H9 (cell line): ENCODE results near the gene XXYLT1. TPM values are rescaled to one million over a fixed set of nuclear protein-coding genes. Genes with fewer than 3 reads are reported as not detected.

Source experiments
- DNase-seq: peaks from one replicate; pipeline ENCODE4 v3.0.0-alpha.2; 2017
- H2AFZ ChIP-seq: one replicate; pipeline ENCODE4 v1.6.1; 2013; ENCODE audit warnings: mild to moderate bottlenecking, low read length, control low read depth, moderate library complexity
- H2AK5ac ChIP-seq: 2 replicates; pipeline ENCODE4 v1.6.1; 2013; ENCODE audit warnings: low read length, control low read depth, mixed read lengths; ENCODE audit not compliant: insufficient read length
- H2BK120ac ChIP-seq: one replicate; pipeline ENCODE4 v1.6.1; 2013; ENCODE audit warnings: low read depth, mild to moderate bottlenecking, low read length, control low read depth, inconsistent platforms; ENCODE audit not compliant: poor library complexity, severe bottlenecking
- H2BK12ac ChIP-seq: 2 replicates; pipeline ENCODE4 v1.6.1; 2013; ENCODE audit warnings: low read length, control low read depth, mixed read lengths, low read depth; ENCODE audit not compliant: insufficient read length
- H2BK15ac ChIP-seq: 2 replicates; pipeline ENCODE4 v1.6.1; 2013; ENCODE audit warnings: low read depth, low read length, control low read depth
- H2BK20ac ChIP-seq: one replicate; pipeline ENCODE4 v1.6.1; 2013; ENCODE audit warnings: low read depth, mild to moderate bottlenecking, low read length, control low read depth, inconsistent platforms; ENCODE audit not compliant: poor library complexity, severe bottlenecking
- H2BK5ac ChIP-seq: 2 replicates; pipeline ENCODE4 v1.6.1; 2013; ENCODE audit warnings: low read length, control low read depth, mixed read lengths; ENCODE audit not compliant: insufficient read length
- H3K14ac ChIP-seq: 2 replicates; pipeline ENCODE4 v1.6.1; 2013; ENCODE audit warnings: low read length, control low read depth; ENCODE audit not compliant: insufficient read depth
- H3K18ac ChIP-seq: 2 replicates; pipeline ENCODE4 v1.6.1; 2013; ENCODE audit warnings: low read depth, mild to moderate bottlenecking, mixed read lengths, low read length, control low read depth; ENCODE audit not compliant: insufficient read length
- H3K23ac ChIP-seq: 2 replicates; pipeline ENCODE4 v1.6.1; 2013; ENCODE audit warnings: low read length, control low read depth, mixed read lengths, low read depth; ENCODE audit not compliant: insufficient read length
- H3K23me2 ChIP-seq: 2 replicates; pipeline ENCODE4 v1.6.1; 2013; ENCODE audit warnings: low read depth, mild to moderate bottlenecking, mixed read lengths, low read length, control low read depth; ENCODE audit not compliant: insufficient read length, poor library complexity, severe bottlenecking
- H3K27ac ChIP-seq: 2 replicates; pipeline ENCODE4 v1.5.1; 2013; ENCODE audit warnings: low read length, control low read depth, mixed read lengths, low read depth; ENCODE audit not compliant: insufficient read length
- H3K27me3 ChIP-seq: 2 replicates; pipeline ENCODE4 v1.6.1; 2013; ENCODE audit warnings: low read length, control low read depth, inconsistent platforms; ENCODE audit not compliant: insufficient read depth
- H3K4ac ChIP-seq: 2 replicates; pipeline ENCODE4 v1.6.1; 2013; ENCODE audit warnings: low read depth, mild to moderate bottlenecking, control low read depth, inconsistent platforms, low read length, moderate library complexity
- H3K4me1 ChIP-seq: 2 replicates; pipeline ENCODE4 v1.6.1; 2013; ENCODE audit warnings: low read length, control low read depth, inconsistent platforms; ENCODE audit not compliant: insufficient read depth
- H3K4me2 ChIP-seq: 2 replicates; pipeline ENCODE4 v1.6.1; 2013; ENCODE audit warnings: low read length, control low read depth, mixed read lengths; ENCODE audit not compliant: insufficient read length, insufficient read depth
- H3K56ac ChIP-seq: 2 replicates; pipeline ENCODE4 v1.6.1; 2013; ENCODE audit warnings: low read depth, mild to moderate bottlenecking, mixed read lengths, low read length, control low read depth; ENCODE audit not compliant: insufficient read length
- H3K79me1 ChIP-seq: 2 replicates; pipeline ENCODE4 v1.6.1; 2013; ENCODE audit warnings: low read depth, mild to moderate bottlenecking, moderate library complexity, low read length, control low read depth, inconsistent platforms; ENCODE audit not compliant: insufficient read depth, poor library complexity, severe bottlenecking
- H3K79me2 ChIP-seq: 2 replicates; pipeline ENCODE4 v1.6.1; 2013; ENCODE audit warnings: low read length, control low read depth, inconsistent platforms; ENCODE audit not compliant: insufficient read depth
- H3K9ac ChIP-seq: 2 replicates; pipeline ENCODE4 v1.6.1; 2013; ENCODE audit warnings: low read length, control low read depth, mixed read lengths; ENCODE audit not compliant: insufficient read length; ENCODE audit errors: extremely low read depth
- H3K9me3 ChIP-seq: one replicate; pipeline ENCODE4 v1.6.1; 2013; ENCODE audit warnings: low read depth, low read length, inconsistent platforms; ENCODE audit not compliant: control insufficient read depth
- H3T11ph ChIP-seq: one replicate; pipeline ENCODE4 v1.6.1; 2013; ENCODE audit warnings: mild to moderate bottlenecking, low read length, control low read depth, inconsistent platforms
- H4K20me1 ChIP-seq: one replicate; pipeline ENCODE4 v1.6.1; 2013; ENCODE audit not compliant: control insufficient read depth, insufficient read length, insufficient read depth
- H4K5ac ChIP-seq: 2 replicates; pipeline ENCODE4 v1.6.1; 2013; ENCODE audit warnings: low read depth, mild to moderate bottlenecking, mixed read lengths, low read length, control low read depth; ENCODE audit not compliant: insufficient read length
- H4K8ac ChIP-seq: replicated peaks from 2 replicates; pipeline ENCODE4 v1.6.1; 2013; ENCODE audit warnings: low read length, control low read depth, mixed read lengths, low read depth; ENCODE audit not compliant: insufficient read length
- H4K91ac ChIP-seq: 2 replicates; pipeline ENCODE4 v1.6.1; 2013; ENCODE audit warnings: low read depth, mild to moderate bottlenecking, moderate library complexity, mixed read lengths, low read length, control low read depth; ENCODE audit not compliant: insufficient read length
- H3K27ac Mint-ChIP-seq, 3 experiments: 2 replicates in 2 of 3; 3 replicates in 1 of 3; pipeline ENCODE4 v1.8.0; 2020 to 2021; ENCODE audit warnings: mixed read lengths in 3 of 3, mild to moderate bottlenecking in 1 of 3, moderate library complexity in 1 of 3
- H3K27me3 Mint-ChIP-seq: 2 replicates; pipeline ENCODE4 v1.8.0; 2021; ENCODE audit warnings: low read depth, mild to moderate bottlenecking, moderate library complexity, mixed read lengths
- H3K36me3 Mint-ChIP-seq, 3 experiments: 2 replicates in 2 of 3; 3 replicates in 1 of 3; pipeline ENCODE4 v1.8.0; 2020 to 2021; ENCODE audit warnings: low read depth in 3 of 3, mixed read lengths in 3 of 3; ENCODE audit not compliant: insufficient read depth in 1 of 3
- H3K4me1 Mint-ChIP-seq, 2 experiments: 2 replicates each; pipeline ENCODE4 v1.8.0; 2020; ENCODE audit warnings: mixed read lengths in 2 of 2
- H3K4me3 Mint-ChIP-seq, 2 experiments: 2 replicates in 1 of 2; 3 replicates in 1 of 2; pipeline ENCODE4 v1.8.0; 2020 to 2021; ENCODE audit warnings: mild to moderate bottlenecking in 2 of 2, mixed read lengths in 2 of 2, moderate library complexity in 1 of 2
- H3K9me3 Mint-ChIP-seq, 2 experiments: 2 replicates in 1 of 2; 3 replicates in 1 of 2; pipeline ENCODE4 v1.8.0; 2020; ENCODE audit warnings: mild to moderate bottlenecking in 2 of 2, mixed read lengths in 2 of 2, moderate library complexity in 1 of 2
- CTCF ChIP-seq: fragments of 200-600 bp; sonication (generic); conservative IDR thresholded peaks from 3 replicates; pipeline ENCODE4 v1.8.0; 2021; ENCODE audit warnings: antibody characterized with exemption, mild to moderate bottlenecking
- WGBS: extraction: QIAGEN DNeasy Blood & Tissue Kit; methylation state at CpG from one replicate; pipeline ENCODE4 v1.1.7; 2013; ENCODE audit warnings: missing lambda C conversion rate, low lambda C conversion rate, mixed read lengths; ENCODE audit not compliant: insufficient read length; ENCODE audit errors: extremely low coverage; 5-methylcytosine and 5-hydroxymethylcytosine counted together
- total RNA-seq: library from RNA; stranded (reverse); gene quantifications from 2 replicates; pipeline ENCODE4 v1.2.1, GENCODE V29; 2021

XXYLT1 gene
- total RNA-seq, 1 experiment from 2014 or later = 22.7 TPM

DNA sequence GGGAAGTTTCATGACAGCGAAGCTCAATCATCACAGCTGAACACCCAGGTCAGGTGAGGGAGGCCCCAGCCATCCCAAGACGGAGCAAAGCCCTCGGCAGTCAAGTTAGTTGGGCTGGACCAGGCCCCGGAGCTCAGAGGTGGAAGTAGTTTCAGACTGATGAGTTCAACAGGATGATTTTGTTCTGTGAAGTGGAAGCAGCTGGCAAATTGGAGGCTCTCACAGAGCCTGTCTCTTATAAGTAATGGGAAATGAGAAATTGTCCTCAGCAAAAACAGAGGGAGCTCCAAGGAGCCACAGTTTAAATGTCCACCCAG, 245.1 kb downstream of the XXYLT1 start:
- Histone ChIP-seq H2AFZ (no peak overlapping the region), H3K9me3 (no peaks in the 10 kb centered on the region), H3K27ac (no peak overlapping the region), H3K23ac (no peak overlapping the region), H3K4me2 (no peak overlapping the region), H4K8ac (no peak overlapping the region), H3K4me1 (no peaks in the 10 kb centered on the region), H2BK15ac (no peak overlapping the region), H3K9ac (no peak overlapping the region), H3K4ac (no peak overlapping the region), H3K56ac (no peak overlapping the region), H3K14ac (no peak overlapping the region), H3K18ac (no peak overlapping the region), H2AK5ac (no peak overlapping the region), H4K5ac (no peak overlapping the region), H4K20me1 (no peaks in the 10 kb centered on the region), H2BK5ac (no peak overlapping the region), H2BK120ac (no peak overlapping the region), H3K27me3 (no peaks in the 10 kb centered on the region), H2BK12ac (no peak overlapping the region), H3T11ph (no peak overlapping the region), H3K79me1 (no peaks in the 10 kb centered on the region), H2BK20ac (no peak overlapping the region), H3K79me2 (no peaks in the 10 kb centered on the region), H4K91ac (no peak overlapping the region), H3K23me2 (no peaks in the 10 kb centered on the region)
- peaks cover 2 to 7% of the 10 kb centered on the region in 2 experiments; a peak in 2 of 5 replicates for H3K9me3 Mint-ChIP-seq
- no peak for DNase-seq
- WGBS = no CpG with 5 or more reads among the region's 4 CpGs
- H3K4me1 Mint-ChIP-seq = peaks cover under 1% of the 10 kb centered on the region in 2 experiments; a peak in 2 of 4 replicates
- H3K27ac Mint-ChIP-seq = no peak overlapping the region
- peaks cover 0 to 4% (median 0%) of the 10 kb centered on the region in 3 experiments; a peak in 1 of 7 replicates for H3K36me3 Mint-ChIP-seq
- H3K4me3 Mint-ChIP-seq = no peak overlapping the region
- no peak for TF ChIP-seq CTCF
- peaks cover 5% of the 10 kb centered on the region for H3K27me3 Mint-ChIP-seq
